RWPE1 (cell line): ENCODE data around the gene MECP2.

Experiments
- CTCF ChIA-PET: fragments of 350-600 bp; sonication (Branson Sonifier 250); formaldehyde crosslinking; extraction: SDS; loops from one replicate; lab custom pipeline; 2021; lab: Yijun Ruan, JAX
- POLR2A ChIA-PET: fragments of 400-600 bp; formaldehyde crosslinking; extraction: SDS; loops from one replicate; lab custom pipeline; 2020; ENCODE audit warnings: antibody characterized with exemption; ENCODE audit not compliant: low non-redundant PET; lab: Yijun Ruan, JAX
- DNase-seq: peaks from one replicate; pipeline ENCODE4 v3.0.0; 2012; ENCODE audit warnings: low spot score
- H3K27ac ChIP-seq: fragments of 450-650 bp; 2 replicates; pipeline ENCODE4 v1.5.1; 2017
- CTCF ChIP-seq: fragments of 450-650 bp; conservative IDR thresholded peaks from 2 replicates; pipeline ENCODE4 v1.5.1; 2017; ENCODE audit warnings: low read depth, mild to moderate bottlenecking

The MECP2 gene

GRCh38 chrX:154059231-154059630, 38.3 kb downstream of the MECP2 start:
- DNase-seq = no peak
- ChIA-PET CTCF (interaction anchor here (1.0 kb wide), 1 partner anchor 46 kb away, joined by 3 read pairs; no protein-coding TSS in a partner anchor), POLR2A (interaction anchor here (0.6 kb wide), 1 partner anchor 340 kb away, joined by 3 read pairs; no protein-coding TSS in a partner anchor)
- TF ChIP-seq CTCF = no peak
- no peak overlapping the region for H3K27ac ChIP-seq

GRCh38 chrX:154058214-154058997, 39.1 kb downstream of the MECP2 start:
- POLR2A ChIA-PET = interaction anchor here (0.6 kb wide), 1 partner anchor 340 kb away, joined by 3 read pairs; no protein-coding TSS in a partner anchor
- TF ChIP-seq CTCF = no peak
- CTCF ChIA-PET = interaction anchor here (1.0 kb wide), 1 partner anchor 45 kb away, joined by 3 read pairs; no protein-coding TSS in a partner anchor

GRCh38 chrX:154057791-154058190, 39.7 kb downstream of the MECP2 start:
- H3K27ac ChIP-seq = no peak overlapping the region
- DNase-seq = no peak
- POLR2A ChIA-PET = no interaction called here
- TF ChIP-seq CTCF = no peak
- CTCF ChIA-PET = no interaction called here

More at GRCh38 chrX:154058214-154058997, 39.1 kb downstream of the MECP2 start:
- no peak overlapping the region for H3K27ac ChIP-seq
- no peak for DNase-seq

GRCh38 chrX:154056770-154057241, 40.7 kb downstream of the MECP2 start:
- CTCF ChIA-PET = no interaction called here
- no peak for DNase-seq
- POLR2A ChIA-PET = no interaction called here
- H3K27ac ChIP-seq = peak overlapping the region; percentile 42
- TF ChIP-seq CTCF = no peak

GRCh38 chrX:154051201-154051810, 46.2 kb downstream of the MECP2 start:
- peak; percentile 34 for DNase-seq
- ChIA-PET CTCF (interaction anchor here (0.6 kb wide), 2 partner anchors 65 to 508 kb away, joined by 4 to 6 read pairs; no protein-coding TSS in a partner anchor), POLR2A (no interaction called here)
- H3K27ac ChIP-seq = no peak overlapping the region
- TF ChIP-seq CTCF = peak; percentile 65

GRCh38 chrX:154050113-154050495, 47.4 kb downstream of the MECP2 start:
- ChIA-PET POLR2A (no interaction called here), CTCF (interaction anchor here (0.6 kb wide), 1 partner anchor 401 kb away, joined by 3 read pairs; no protein-coding TSS in a partner anchor)
- TF ChIP-seq CTCF = no peak
- DNase-seq = no peak
- H3K27ac ChIP-seq = peak overlapping the region; percentile 19; the same call in 1 of the 2 replicates
